ENCODE results near the gene NDRG4. TPM values are rescaled to one million over a fixed set of nuclear protein-coding genes. Genes with fewer than 3 reads are reported as not detected.

The NDRG4 gene
- total and polyA plus RNA-seq, 2 experiments from 2014 or later, result 48.0 to 62.3 TPM

DNA sequence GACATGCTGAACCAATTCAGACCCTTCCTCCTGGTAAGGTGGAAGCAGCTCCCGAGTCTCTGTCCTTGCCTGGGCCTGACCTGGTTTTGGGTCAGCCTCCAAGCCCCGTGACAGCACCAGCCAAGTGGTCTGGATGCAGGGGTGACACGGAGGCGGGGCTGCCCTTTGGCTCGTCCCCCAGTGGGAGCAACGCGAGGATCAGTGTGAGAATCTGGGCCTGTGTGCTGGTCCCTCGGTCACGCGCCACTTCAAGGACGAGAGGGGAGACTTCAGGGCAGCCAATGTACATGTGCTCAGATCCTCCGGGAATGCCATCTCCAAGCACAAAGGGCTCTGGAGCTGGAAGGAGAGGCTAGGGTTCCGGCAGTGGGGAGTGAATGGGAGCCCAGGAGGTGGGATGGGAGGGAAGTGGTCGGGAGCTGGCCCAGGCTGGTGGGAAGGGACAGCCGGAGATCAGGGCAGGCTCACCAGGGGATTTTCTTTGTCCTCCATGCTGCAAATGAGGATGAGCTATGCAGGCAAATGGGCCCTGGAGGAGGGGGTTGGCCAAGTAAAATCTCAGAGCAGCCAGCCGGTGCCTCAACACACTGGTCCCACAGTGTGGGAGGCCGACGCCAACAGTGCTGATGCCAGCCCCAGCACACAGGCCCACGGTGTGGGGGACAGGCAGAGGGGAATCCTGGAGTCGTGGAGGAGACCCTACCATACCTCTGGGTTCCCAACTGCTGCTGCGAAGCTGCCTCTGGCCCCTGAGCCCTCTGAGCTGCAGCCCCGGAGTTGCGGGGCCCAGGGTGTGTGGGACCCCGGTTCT, 4.2 kb upstream of the NDRG4 start:
- DNase-seq (ENCODE audit: low read depth in 1 of 2, low spot score in 1 of 2), result no peak
- H3K36me3 ChIP-seq, result no peaks in the 10 kb centered on the region
- no peaks in the 10 kb centered on the region for H3K27me3 ChIP-seq
- H3K4me1 ChIP-seq (ENCODE audit: low read depth), result peaks cover 3% of the 10 kb centered on the region
- no peak overlapping the region for H3K27ac ChIP-seq
- TF ChIP-seq CTCF (IDR thresholded peaks at IDR 0.05; ENCODE audit: low read depth, low read length), result no peak
- H3K4me3 ChIP-seq, result no peak overlapping the region
- H3K9me3 ChIP-seq (ENCODE audit: low read depth), result no peaks in the 10 kb centered on the region

GRCh38 chr16:58497468-58497867, 2.5 kb upstream of the NDRG4 start:
- H3K27me3 ChIP-seq, result no peaks in the 10 kb centered on the region
- DNase-seq (ENCODE audit: low read depth in 1 of 2, low spot score in 1 of 2), result no peak
- no peak overlapping the region for H3K4me3 ChIP-seq
- H3K36me3 ChIP-seq, result no peaks in the 10 kb centered on the region
- no peak overlapping the region for H3K27ac ChIP-seq
- H3K4me1 ChIP-seq (ENCODE audit: low read depth), result peaks cover 3% of the 10 kb centered on the region
- no peak for TF ChIP-seq CTCF (IDR thresholded peaks at IDR 0.05; ENCODE audit: low read depth, low read length)
- H3K9me3 ChIP-seq (ENCODE audit: low read depth), result no peaks in the 10 kb centered on the region

GRCh38 chr16:58497935-58498334, 2.0 kb upstream of the NDRG4 start:
- Histone ChIP-seq H3K9me3 (ENCODE audit: low read depth) (no peaks in the 10 kb centered on the region), H3K27me3 (no peaks in the 10 kb centered on the region), H3K4me3 (no peak overlapping the region), H3K4me1 (ENCODE audit: low read depth) (peaks cover 3% of the 10 kb centered on the region), H3K36me3 (no peaks in the 10 kb centered on the region), H3K27ac (no peak overlapping the region)
- no peak for TF ChIP-seq CTCF (IDR thresholded peaks at IDR 0.05; ENCODE audit: low read depth, low read length)
- no peak for DNase-seq (ENCODE audit: low read depth in 1 of 2, low spot score in 1 of 2)

- H3K9me3 ChIP-seq (ENCODE audit: low read depth), result no peaks in the 10 kb centered on the region
- TF ChIP-seq CTCF (IDR thresholded peaks at IDR 0.05; ENCODE audit: low read depth, low read length), result no peak
- peaks cover 3% of the 10 kb centered on the region for H3K4me1 ChIP-seq (ENCODE audit: low read depth)
- H3K27me3 ChIP-seq, result no peaks in the 10 kb centered on the region
- no peak overlapping the region for H3K27ac ChIP-seq
- no peak for DNase-seq (ENCODE audit: low read depth in 1 of 2, low spot score in 1 of 2)
- no peaks in the 10 kb centered on the region for H3K36me3 ChIP-seq
- H3K4me3 ChIP-seq, result no peak overlapping the region
These were observed 1.4 kb upstream of the NDRG4 start for GRCh38 chr16:58498341-58499091.

DNA sequence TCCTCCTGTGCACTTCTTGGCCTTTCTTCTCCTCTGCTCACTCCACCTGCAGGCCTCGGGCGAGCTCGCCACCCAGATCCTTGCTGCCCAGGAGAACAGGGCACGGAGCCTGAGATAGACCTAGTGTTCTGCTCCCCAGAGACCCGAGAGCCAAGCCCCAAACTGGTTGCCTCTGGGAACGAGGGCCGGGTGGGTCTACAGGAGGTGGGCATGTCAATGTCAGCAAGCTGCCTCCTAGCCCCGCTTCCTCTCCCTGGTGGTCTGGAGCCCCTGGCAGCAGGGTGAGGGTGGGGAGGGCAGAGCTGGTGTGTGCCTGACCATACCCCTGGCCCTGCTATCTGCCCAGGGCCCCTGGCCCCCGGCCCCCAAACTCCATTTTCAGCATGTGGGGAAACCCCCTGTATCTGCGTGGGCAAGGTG, 841 bp upstream of the NDRG4 start:
- TF ChIP-seq CTCF (IDR thresholded peaks at IDR 0.05; ENCODE audit: low read depth, low read length), result no peak
- no peaks in the 10 kb centered on the region for H3K36me3 ChIP-seq
- peaks cover 3% of the 10 kb centered on the region for H3K4me1 ChIP-seq (ENCODE audit: low read depth)
- no peaks in the 10 kb centered on the region for H3K9me3 ChIP-seq (ENCODE audit: low read depth)
- DNase-seq (ENCODE audit: low read depth in 1 of 2, low spot score in 1 of 2), result no peak
- H3K27ac ChIP-seq, result no peak overlapping the region
- no peak overlapping the region for H3K4me3 ChIP-seq
- H3K27me3 ChIP-seq, result no peaks in the 10 kb centered on the region
